ENCODE data around the gene CPA5.
A peak's percentile ranks its signal among the peaks of the same experiment; 100 is the strongest.

The CPA5 gene

GRCh38 chr7:130363026-130363847 lies 18.6 kb downstream of the CPA5 start:
- Histone ChIP-seq H3K4ac (ENCODE audit: low read depth in 1 of 2, low read length in 2 of 2) (peak overlapping the region; percentile 42 to 62), H2BK120ac (ENCODE audit: low read depth, low read length) (peak overlapping the region; percentile 64), H3K36me3 (ENCODE audit: control insufficient read depth in 1 of 2, insufficient read depth in 2 of 2, low read depth in 1 of 2, low read length in 2 of 2) (peaks cover 0 to 4% of the 10 kb centered on the region in 2 experiments), H4K8ac (ENCODE audit: low read length) (peak overlapping the region; percentile 66), H2BK15ac (ENCODE audit: low read depth, poor library complexity, severe bottlenecking) (peak overlapping the region; percentile 87), H3K4me2 (ENCODE audit: low read length, poor library complexity, severe bottlenecking) (no peak overlapping the region), H3K9ac (ENCODE audit: low read length) (peak overlapping the region; percentile 39), H3K27me3 (ENCODE audit: control insufficient read depth in 1 of 2, insufficient read depth in 1 of 2, low read length in 2 of 2) (no peaks in the 10 kb centered on the region), H3K4me3 (ENCODE audit: insufficient read depth in 1 of 2, low read depth in 1 of 2, low read length in 2 of 2) (no peak overlapping the region), H3K9me3 (ENCODE audit: control insufficient read depth, low read length) (peaks cover 24% of the 10 kb centered on the region), H2AK5ac (ENCODE audit: low read length, severe bottlenecking) (peak overlapping the region; percentile 97), H3K79me1 (replicated peaks; ENCODE audit: low read length, poor library complexity, severe bottlenecking) (no peaks in the 10 kb centered on the region), H3K18ac (ENCODE audit: low read depth in 1 of 2, low read length in 2 of 2) (peak overlapping the region; percentile 52 to 89), H3K14ac (ENCODE audit: low read length in 2 of 2) (peak overlapping the region in 1 of 2 experiments; percentile 61), H4K91ac (ENCODE audit: low read length) (peak overlapping the region; percentile 82), H3K23ac (ENCODE audit: low read length in 2 of 2) (no peak overlapping the region), H2BK12ac (ENCODE audit: low read length in 2 of 2) (peak overlapping the region; percentile 86 to 93), H2BK5ac (ENCODE audit: low read depth, low read length, poor library complexity, severe bottlenecking) (peak overlapping the region; percentile 89), H3K27ac (ENCODE audit: low read length, poor library complexity, severe bottlenecking) (peak overlapping the region; percentile 91), H2AFZ (ENCODE audit: low read depth, low read length) (no peak overlapping the region), H3K4me1 (ENCODE audit: control insufficient read depth, insufficient read depth, low read depth, low read length) (peaks cover 32% of the 10 kb centered on the region)
- peak; percentile 96 for DNase-seq
- WGBS = 53% methylated on average over 8 of the region's 8 CpGs

GRCh38 chr7:130364451-130364850 lies 19.8 kb downstream of the CPA5 start:
- no peak for DNase-seq
- Histone ChIP-seq H3K4me3 (ENCODE audit: insufficient read depth in 1 of 2, low read depth in 1 of 2, low read length in 2 of 2) (no peak overlapping the region), H2AK5ac (ENCODE audit: low read length, severe bottlenecking) (peak overlapping the region; percentile 96), H4K91ac (ENCODE audit: low read length) (peak overlapping the region; percentile 36), H3K9ac (ENCODE audit: low read length) (no peak overlapping the region), H2AFZ (ENCODE audit: low read depth, low read length) (no peak overlapping the region), H3K14ac (ENCODE audit: low read length in 2 of 2) (no peak overlapping the region), H3K36me3 (ENCODE audit: control insufficient read depth in 1 of 2, insufficient read depth in 2 of 2, low read depth in 1 of 2, low read length in 2 of 2) (peaks cover 0 to under 1% of the 10 kb centered on the region in 2 experiments), H2BK15ac (ENCODE audit: low read depth, poor library complexity, severe bottlenecking) (peak overlapping the region; percentile 57), H3K4me1 (ENCODE audit: control insufficient read depth, insufficient read depth, low read depth, low read length) (peaks cover 43% of the 10 kb centered on the region), H4K8ac (ENCODE audit: low read length) (no peak overlapping the region), H2BK5ac (ENCODE audit: low read depth, low read length, poor library complexity, severe bottlenecking) (no peak overlapping the region), H3K27me3 (ENCODE audit: control insufficient read depth in 1 of 2, insufficient read depth in 1 of 2, low read length in 2 of 2) (no peaks in the 10 kb centered on the region), H3K23ac (ENCODE audit: low read length in 2 of 2) (no peak overlapping the region), H2BK12ac (ENCODE audit: low read length in 2 of 2) (peak overlapping the region; percentile 6 to 95), H3K18ac (ENCODE audit: low read depth in 1 of 2, low read length in 2 of 2) (peak overlapping the region; percentile 58 to 68), H3K4ac (ENCODE audit: low read depth in 1 of 2, low read length in 2 of 2) (peak overlapping the region; percentile 3 to 55), H3K9me3 (ENCODE audit: control insufficient read depth, low read length) (peaks cover 19% of the 10 kb centered on the region), H3K27ac (ENCODE audit: low read length, poor library complexity, severe bottlenecking) (peak overlapping the region; percentile 85), H3K79me1 (replicated peaks; ENCODE audit: low read length, poor library complexity, severe bottlenecking) (no peaks in the 10 kb centered on the region), H2BK120ac (ENCODE audit: low read depth, low read length) (peak overlapping the region; percentile 29), H3K4me2 (ENCODE audit: low read length, poor library complexity, severe bottlenecking) (no peak overlapping the region)
- 96% methylated on average over 4 of the region's 4 CpGs for WGBS

GRCh38 chr7:130365088-130365487 lies 20.5 kb downstream of the CPA5 start:
- peak overlapping the region; percentile 47 for H2BK5ac ChIP-seq (ENCODE audit: low read depth, low read length, poor library complexity, severe bottlenecking)
- no peak overlapping the region for H3K23ac ChIP-seq (ENCODE audit: low read length in 2 of 2)
- DNase-seq = no peak
- peak overlapping the region; percentile 20 for H2BK15ac ChIP-seq (ENCODE audit: low read depth, poor library complexity, severe bottlenecking)
- H3K9ac ChIP-seq (ENCODE audit: low read length) = no peak overlapping the region
- no peaks in the 10 kb centered on the region for H3K27me3 ChIP-seq (ENCODE audit: control insufficient read depth in 1 of 2, insufficient read depth in 1 of 2, low read length in 2 of 2)
- H3K9me3 ChIP-seq (ENCODE audit: control insufficient read depth, low read length) = peaks cover 13% of the 10 kb centered on the region
- peak overlapping the region; percentile 96 for H2AK5ac ChIP-seq (ENCODE audit: low read length, severe bottlenecking)
- H4K8ac ChIP-seq (ENCODE audit: low read length) = no peak overlapping the region
- H2BK12ac ChIP-seq (ENCODE audit: low read length in 2 of 2) = peak overlapping the region; percentile 6 to 95
- no peaks in the 10 kb centered on the region for H3K36me3 ChIP-seq (ENCODE audit: control insufficient read depth in 1 of 2, insufficient read depth in 2 of 2, low read depth in 1 of 2, low read length in 2 of 2)
- WGBS = 83% methylated on average over 2 of the region's 2 CpGs
- H4K91ac ChIP-seq (ENCODE audit: low read length) = peak overlapping the region; percentile 37
- H2BK120ac ChIP-seq (ENCODE audit: low read depth, low read length) = no peak overlapping the region
- H3K79me1 ChIP-seq (replicated peaks; ENCODE audit: low read length, poor library complexity, severe bottlenecking) = no peaks in the 10 kb centered on the region
- H3K4me1 ChIP-seq (ENCODE audit: control insufficient read depth, insufficient read depth, low read depth, low read length) = peaks cover 47% of the 10 kb centered on the region
- peak overlapping the region in 1 of 2 experiments; percentile 68 for H3K18ac ChIP-seq (ENCODE audit: low read depth in 1 of 2, low read length in 2 of 2)
- no peak overlapping the region for H3K4me3 ChIP-seq (ENCODE audit: insufficient read depth in 1 of 2, low read depth in 1 of 2, low read length in 2 of 2)
- H3K4me2 ChIP-seq (ENCODE audit: low read length, poor library complexity, severe bottlenecking) = no peak overlapping the region
- H3K14ac ChIP-seq (ENCODE audit: low read length in 2 of 2) = no peak overlapping the region
- H3K27ac ChIP-seq (ENCODE audit: low read length, poor library complexity, severe bottlenecking) = peak overlapping the region; percentile 85
- H2AFZ ChIP-seq (ENCODE audit: low read depth, low read length) = no peak overlapping the region
- H3K4ac ChIP-seq (ENCODE audit: low read depth in 1 of 2, low read length in 2 of 2) = peak overlapping the region in 1 of 2 experiments; percentile 5
